HEK293 (cell line): ENCODE results near the gene SFMBT2.

ENCODE experiments used
- CTCF ChIA-PET: fragments of 350-600 bp; formaldehyde crosslinking; extraction: SDS; loops from one replicate; lab custom pipeline; 2021; ENCODE audit warnings: antibody characterized with exemption; lab: Yijun Ruan, JAX
- POLR2A ChIA-PET: fragments of 300-600 bp; formaldehyde crosslinking; extraction: SDS; loops from one replicate; lab custom pipeline; 2020; ENCODE audit warnings: antibody characterized with exemption, inconsistent platforms; lab: Yijun Ruan, JAX
- H3K27ac ChIP-seq: fragments of 200-500 bp; sonication (Bioruptor generic); 2 replicates; pipeline ENCODE4 v1.5.1; 2014; ENCODE audit warnings: low read depth, low read length, control low read depth, inconsistent platforms; ENCODE audit errors: extremely low read depth
- H3K36me3 ChIP-seq, 2 experiments: fragments of 200-500 bp in 1 of 2; sonication (Bioruptor generic) in 1 of 2; 1 replicate in 1 of 2; 2 replicates in 1 of 2; pipeline ENCODE4 v1.5.1; 2014 to 2017; ENCODE audit warnings: inconsistent platforms in 2 of 2, low read length in 2 of 2; ENCODE audit not compliant: control insufficient read depth in 2 of 2, insufficient read depth in 1 of 2
- H3K4me1 ChIP-seq: fragments of 200-500 bp; sonication (Bioruptor generic); 2 replicates; pipeline ENCODE4 v1.5.1; 2014; ENCODE audit warnings: mild to moderate bottlenecking, low read length, inconsistent platforms; ENCODE audit not compliant: control insufficient read depth, insufficient read depth
- H3K4me3 ChIP-seq: 2 replicates; pipeline ENCODE4 v1.5.1; 2011; ENCODE audit warnings: low read depth, mild to moderate bottlenecking, control low read depth, low read length, moderate library complexity
- H3K9me3 ChIP-seq: fragments of 200-500 bp; sonication (Bioruptor generic); 2 replicates; pipeline ENCODE4 v1.5.1; 2014; ENCODE audit warnings: low read depth, low read length, inconsistent platforms; ENCODE audit not compliant: control insufficient read depth, insufficient read depth
- BCL11A ChIP-seq: fragments of 450-650 bp; formaldehyde crosslinking; IDR thresholded peaks from 2 replicates; pipeline ENCODE4 v1.5.1; 2016; ENCODE audit warnings: low read depth, missing biosample characterization, missing genetic modification characterization
- EGR2 ChIP-seq: fragments of 450-650 bp; formaldehyde crosslinking; IDR thresholded peaks from 2 replicates; pipeline ENCODE4 v1.5.1; 2016; ENCODE audit warnings: low read depth, missing biosample characterization, missing genetic modification characterization
- FEZF1 ChIP-seq: fragments of 450-650 bp; formaldehyde crosslinking; IDR thresholded peaks from 2 replicates; pipeline ENCODE4 v1.5.1; 2016; ENCODE audit warnings: missing biosample characterization, missing genetic modification characterization
- GLI2 ChIP-seq: fragments of 450-650 bp; formaldehyde crosslinking; IDR thresholded peaks from 2 replicates; pipeline ENCODE4; 2017; ENCODE audit warnings: missing biosample characterization, missing genetic modification characterization, low read depth, borderline replicate concordance
- KLF10 ChIP-seq: fragments of 450-650 bp; IDR thresholded peaks from 2 replicates; pipeline ENCODE4 v1.5.1; 2018; ENCODE audit warnings: missing biosample characterization, mild to moderate bottlenecking, missing genetic modification characterization
- RBAK ChIP-seq: fragments of 450-650 bp; formaldehyde crosslinking; IDR thresholded peaks from 2 replicates; pipeline ENCODE4 v1.5.1; 2016; ENCODE audit warnings: missing biosample characterization, missing genetic modification characterization
- SCRT1 ChIP-seq: fragments of 450-650 bp; formaldehyde crosslinking; IDR thresholded peaks from 2 replicates; pipeline ENCODE4 v1.5.1; 2016; ENCODE audit warnings: missing biosample characterization, missing genetic modification characterization, borderline replicate concordance
- SP7 ChIP-seq: fragments of 450-650 bp; formaldehyde crosslinking; IDR thresholded peaks from 2 replicates; pipeline ENCODE4 v1.5.1; 2016; ENCODE audit warnings: missing biosample characterization, missing genetic modification characterization
- WT1 ChIP-seq: fragments of 450-650 bp; formaldehyde crosslinking; IDR thresholded peaks from 2 replicates; pipeline ENCODE4 v1.5.1; 2016; ENCODE audit warnings: missing biosample characterization, missing genetic modification characterization
- YY1 ChIP-seq: fragments of 450-650 bp; formaldehyde crosslinking; IDR thresholded peaks from 2 replicates; pipeline ENCODE4 v1.5.1; 2018; ENCODE audit warnings: missing biosample characterization, missing genetic modification characterization
- ZBTB48 ChIP-seq: fragments of 450-650 bp; formaldehyde crosslinking; IDR thresholded peaks from 2 replicates; pipeline ENCODE4 v1.5.1; 2016; ENCODE audit warnings: missing biosample characterization, missing genetic modification characterization
- ZEB2 ChIP-seq: fragments of 450-650 bp; formaldehyde crosslinking; IDR thresholded peaks from 2 replicates; pipeline ENCODE4 v1.5.1; 2016; ENCODE audit warnings: missing biosample characterization, missing genetic modification characterization
- ZFHX2 ChIP-seq: fragments of 450-650 bp; formaldehyde crosslinking; conservative IDR thresholded peaks from 2 replicates; pipeline ENCODE4 v1.5.1; 2016; ENCODE audit warnings: missing biosample characterization, missing genetic modification characterization
- ZFP3 ChIP-seq: fragments of 450-650 bp; formaldehyde crosslinking; IDR thresholded peaks from 2 replicates; pipeline ENCODE4 v1.5.1; 2016; ENCODE audit warnings: low read depth, missing biosample characterization, missing genetic modification characterization
- ZNF138 ChIP-seq: fragments of 450-650 bp; formaldehyde crosslinking; IDR thresholded peaks from 2 replicates; pipeline ENCODE4 v1.5.1; 2016; ENCODE audit warnings: missing biosample characterization, missing genetic modification characterization, borderline replicate concordance
- ZNF146 ChIP-seq: fragments of 450-650 bp; formaldehyde crosslinking; IDR thresholded peaks from 2 replicates; pipeline ENCODE4 v1.5.1; 2016; ENCODE audit warnings: missing biosample characterization, missing genetic modification characterization
- ZNF174 ChIP-seq: fragments of 450-650 bp; formaldehyde crosslinking; IDR thresholded peaks from 2 replicates; pipeline ENCODE4 v1.5.0; 2017; ENCODE audit warnings: missing biosample characterization, mild to moderate bottlenecking, missing genetic modification characterization
- ZNF239 ChIP-seq: fragments of 450-650 bp; formaldehyde crosslinking; IDR thresholded peaks from 2 replicates; pipeline ENCODE4 v1.5.1; 2016; ENCODE audit warnings: missing biosample characterization, missing genetic modification characterization
- ZNF248 ChIP-seq: fragments of 450-650 bp; formaldehyde crosslinking; IDR thresholded peaks from 2 replicates; pipeline ENCODE4 v1.5.1; 2017; ENCODE audit warnings: missing biosample characterization, missing genetic modification characterization
- ZNF426 ChIP-seq: fragments of 450-650 bp; formaldehyde crosslinking; IDR thresholded peaks from 2 replicates; pipeline ENCODE4 v1.5.1; 2017; ENCODE audit warnings: missing biosample characterization, missing genetic modification characterization, mild to moderate bottlenecking, inconsistent platforms, moderate library complexity
- ZNF501 ChIP-seq: fragments of 450-650 bp; formaldehyde crosslinking; IDR thresholded peaks from 2 replicates; pipeline ENCODE4 v1.5.1; 2016; ENCODE audit warnings: missing biosample characterization, missing genetic modification characterization
- ZNF514 ChIP-seq: fragments of 450-650 bp; formaldehyde crosslinking; IDR thresholded peaks from 2 replicates; pipeline ENCODE4 v1.5.1; 2016; ENCODE audit warnings: missing biosample characterization, missing genetic modification characterization
- ZNF561 ChIP-seq: fragments of 450-650 bp; IDR thresholded peaks from 2 replicates; pipeline ENCODE4 v1.5.1; 2018; ENCODE audit warnings: missing biosample characterization, missing genetic modification characterization, borderline replicate concordance
- ZNF768 ChIP-seq: fragments of 450-650 bp; formaldehyde crosslinking; IDR thresholded peaks from 2 replicates; pipeline ENCODE4 v1.5.1; 2018; ENCODE audit warnings: missing biosample characterization, mild to moderate bottlenecking, missing genetic modification characterization
- ZXDB ChIP-seq: fragments of 450-650 bp; formaldehyde crosslinking; IDR thresholded peaks from 2 replicates; pipeline ENCODE4 v1.5.1; 2016; ENCODE audit warnings: missing biosample characterization, missing genetic modification characterization
- TF ChIP-seq, protein P1 (sequence below): fragments of 450-650 bp; formaldehyde crosslinking; IDR thresholded peaks from 2 replicates; pipeline ENCODE4 v1.5.1; 2016; ENCODE audit warnings: missing biosample characterization, missing genetic modification characterization
- TF ChIP-seq, protein P2 (sequence below): fragments of 450-650 bp; formaldehyde crosslinking; IDR thresholded peaks from 2 replicates; pipeline ENCODE4 v1.5.1; 2016; ENCODE audit warnings: missing biosample characterization, missing genetic modification characterization
- TF ChIP-seq, protein P3 (sequence below): fragments of 450-650 bp; IDR thresholded peaks from 2 replicates; pipeline ENCODE4 v1.5.1; 2018; ENCODE audit warnings: missing biosample characterization, missing genetic modification characterization
- TF ChIP-seq, protein P4 (sequence below): fragments of 450-650 bp; formaldehyde crosslinking; IDR thresholded peaks from 2 replicates; pipeline ENCODE4 v1.5.1; 2016; ENCODE audit warnings: missing biosample characterization, missing genetic modification characterization

The SFMBT2 gene

DNA sequence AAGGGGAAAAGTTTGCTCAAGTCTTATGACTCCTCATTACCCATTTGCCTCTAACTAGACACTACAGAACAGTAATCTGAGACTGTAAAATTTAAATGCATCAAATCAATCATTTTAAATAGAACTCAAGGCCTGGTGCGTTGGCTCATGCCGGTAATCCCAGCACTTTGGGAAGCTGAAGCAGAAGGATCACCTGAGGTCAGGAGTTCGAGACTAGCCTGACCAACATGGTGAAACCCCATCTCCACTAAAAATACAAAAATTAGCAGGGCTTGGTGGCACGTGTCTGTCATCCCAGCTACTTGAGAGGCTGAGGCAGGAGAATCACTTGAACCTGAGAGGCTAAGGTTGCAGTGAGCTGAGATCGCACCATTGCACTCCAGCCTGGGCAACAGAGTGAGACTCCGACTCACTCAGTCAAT, 20.1 kb downstream of the SFMBT2 start (continued):
- TF ChIP-seq KLF10 (peak; percentile 39; the same call in 1 of the 2 replicates), ZNF561 (tag by site-specific recombination) (0 out of 2 replicates have a peak, but pooled peaks have one; percentile 50), ZNF501 (tag by site-specific recombination) (peak; percentile 78; the same call in 1 of the 2 replicates), BCL11A (tag by site-specific recombination) (peak; percentile 94; the same call in 1 of the 2 replicates), SP7 (0 out of 2 replicates have a peak, but pooled peaks have one; percentile 47), SCRT1 (tag by site-specific recombination) (peak; percentile 10; the same call in 1 of the 2 replicates), ZEB2 (tag by site-specific recombination) (peak; percentile 68), FEZF1 (tag by site-specific recombination) (peak; percentile 42; the same call in 1 of the 2 replicates)
- TF ChIP-seq, protein P1, sequence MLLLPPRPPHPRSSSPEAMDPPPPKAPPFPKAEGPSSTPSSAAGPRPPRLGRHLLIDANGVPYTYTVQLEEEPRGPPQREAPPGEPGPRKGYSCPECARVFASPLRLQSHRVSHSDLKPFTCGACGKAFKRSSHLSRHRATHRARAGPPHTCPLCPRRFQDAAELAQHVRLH (tag by site-specific recombination): peak; percentile 73; the same call in 1 of the 2 replicates
- TF ChIP-seq, protein P2, sequence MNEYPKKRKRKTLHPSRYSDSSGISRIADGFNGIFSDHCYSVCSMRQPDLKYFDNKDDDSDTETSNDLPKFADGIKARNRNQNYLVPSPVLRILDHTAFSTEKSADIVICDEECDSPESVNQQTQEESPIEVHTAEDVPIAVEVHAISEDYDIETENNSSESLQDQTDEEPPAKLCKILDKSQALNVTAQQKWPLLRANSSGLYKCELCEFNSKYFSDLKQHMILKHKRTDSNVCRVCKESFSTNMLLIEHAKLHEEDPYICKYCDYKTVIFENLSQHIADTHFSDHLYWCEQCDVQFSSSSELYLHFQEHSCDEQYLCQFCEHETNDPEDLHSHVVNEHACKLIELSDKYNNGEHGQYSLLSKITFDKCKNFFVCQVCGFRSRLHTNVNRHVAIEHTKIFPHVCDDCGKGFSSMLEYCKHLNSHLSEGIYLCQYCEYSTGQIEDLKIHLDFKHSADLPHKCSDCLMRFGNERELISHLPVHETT (tag by site-specific recombination): peak; percentile 76
- TF ChIP-seq, all 188 proteins: peak for 32; not testable (repeated sequence) for 156

DNA sequence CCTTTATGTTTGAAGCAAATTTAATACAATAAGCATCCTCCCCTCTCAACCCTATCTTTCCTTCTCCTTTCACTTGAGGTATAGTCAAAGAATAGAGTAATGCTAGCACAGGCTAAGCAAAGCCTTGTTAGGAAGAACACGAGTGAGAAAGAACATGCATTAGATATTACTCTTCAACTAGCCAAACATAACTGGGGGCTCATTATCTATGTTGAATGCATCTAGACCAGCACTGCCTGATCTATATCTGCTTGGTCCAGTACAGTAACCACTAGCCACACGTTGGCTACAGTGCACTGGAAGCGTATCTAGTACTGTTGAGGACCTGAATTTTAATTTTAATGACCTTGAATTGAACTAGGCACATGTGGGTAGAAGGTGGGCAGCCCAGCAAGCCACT, 21.0 kb downstream of the SFMBT2 start:
- Histone ChIP-seq H3K4me3 (no peak overlapping the region), H3K9me3 (no peaks in the 10 kb centered on the region), H3K36me3 (no peaks in the 10 kb centered on the region), H3K4me1 (peaks cover 18% of the 10 kb centered on the region), H3K27ac (no peak overlapping the region)
- TF ChIP-seq ZFHX2 (tag by site-specific recombination) (0 out of 2 replicates have a peak, but pooled peaks have one; percentile 18), EGR2 (tag by site-specific recombination) (peak; percentile 20; the same call in 1 of the 2 replicates), WT1 (tag by site-specific recombination) (no peak), ZNF146 (tag by site-specific recombination) (no peak), RBAK (tag by site-specific recombination) (no peak)
- TF ChIP-seq, protein P3, sequence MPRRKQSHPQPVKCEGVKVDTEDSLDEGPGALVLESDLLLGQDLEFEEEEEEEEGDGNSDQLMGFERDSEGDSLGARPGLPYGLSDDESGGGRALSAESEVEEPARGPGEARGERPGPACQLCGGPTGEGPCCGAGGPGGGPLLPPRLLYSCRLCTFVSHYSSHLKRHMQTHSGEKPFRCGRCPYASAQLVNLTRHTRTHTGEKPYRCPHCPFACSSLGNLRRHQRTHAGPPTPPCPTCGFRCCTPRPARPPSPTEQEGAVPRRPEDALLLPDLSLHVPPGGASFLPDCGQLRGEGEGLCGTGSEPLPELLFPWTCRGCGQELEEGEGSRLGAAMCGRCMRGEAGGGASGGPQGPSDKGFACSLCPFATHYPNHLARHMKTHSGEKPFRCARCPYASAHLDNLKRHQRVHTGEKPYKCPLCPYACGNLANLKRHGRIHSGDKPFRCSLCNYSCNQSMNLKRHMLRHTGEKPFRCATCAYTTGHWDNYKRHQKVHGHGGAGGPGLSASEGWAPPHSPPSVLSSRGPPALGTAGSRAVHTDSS (tag by site-specific recombination): no peak
- POLR2A ChIA-PET: no interaction called here
- CTCF ChIA-PET: no interaction called here

DNA sequence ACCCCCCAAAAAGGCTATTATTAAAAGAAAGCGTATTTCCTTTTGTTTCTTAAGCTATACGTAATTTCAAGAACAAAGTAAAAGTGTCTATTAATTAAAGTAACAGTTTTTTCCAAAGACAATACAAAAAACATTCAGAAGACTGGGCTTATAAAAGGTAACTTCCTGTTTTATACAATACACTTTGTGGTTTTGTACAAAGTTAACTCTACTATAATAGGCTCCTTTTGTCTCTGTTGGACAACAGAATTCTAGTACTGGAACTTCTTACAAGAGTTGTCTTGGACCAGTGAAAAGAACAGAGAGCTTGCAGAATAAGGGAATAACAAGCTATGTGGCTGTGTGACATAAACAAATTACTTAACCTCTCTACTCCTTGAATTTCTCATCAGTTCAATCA, 21.5 kb downstream of the SFMBT2 start:
- no peaks in the 10 kb centered on the region for H3K9me3 ChIP-seq
- no peak overlapping the region for H3K27ac ChIP-seq
- no peaks in the 10 kb centered on the region for H3K36me3 ChIP-seq
- H3K4me3 ChIP-seq: no peak overlapping the region
- CTCF ChIA-PET: no interaction called here
- POLR2A ChIA-PET: no interaction called here
- peaks cover 18% of the 10 kb centered on the region for H3K4me1 ChIP-seq
- TF ChIP-seq, protein P4, sequence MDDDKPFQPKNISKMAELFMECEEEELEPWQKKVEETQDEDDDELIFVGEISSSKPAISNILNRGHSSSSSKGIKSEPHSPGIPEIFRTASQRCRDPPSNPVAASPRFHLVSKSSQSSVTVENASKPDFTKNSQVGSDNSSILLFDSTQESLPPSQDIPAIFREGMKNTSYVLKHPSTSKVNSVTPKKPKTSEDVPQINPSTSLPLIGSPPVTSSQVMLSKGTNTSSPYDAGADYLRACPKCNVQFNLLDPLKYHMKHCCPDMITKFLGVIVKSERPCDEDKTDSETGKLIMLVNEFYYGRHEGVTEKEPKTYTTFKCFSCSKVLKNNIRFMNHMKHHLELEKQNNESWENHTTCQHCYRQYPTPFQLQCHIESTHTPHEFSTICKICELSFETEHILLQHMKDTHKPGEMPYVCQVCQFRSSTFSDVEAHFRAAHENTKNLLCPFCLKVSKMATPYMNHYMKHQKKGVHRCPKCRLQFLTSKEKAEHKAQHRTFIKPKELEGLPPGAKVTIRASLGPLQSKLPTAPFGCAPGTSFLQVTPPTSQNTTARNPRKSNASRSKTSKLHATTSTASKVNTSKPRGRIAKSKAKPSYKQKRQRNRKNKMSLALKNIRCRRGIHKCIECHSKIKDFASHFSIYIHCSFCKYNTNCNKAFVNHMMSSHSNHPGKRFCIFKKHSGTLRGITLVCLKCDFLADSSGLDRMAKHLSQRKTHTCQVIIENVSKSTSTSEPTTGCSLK (tag by site-specific recombination): no peak
- TF ChIP-seq YY1 (tag by site-specific recombination): no peak
- no peak for TF ChIP-seq ZFP3
- no peak for TF ChIP-seq ZNF239 (tag by site-specific recombination)
- TF ChIP-seq ZBTB48 (tag by site-specific recombination): no peak
- no peak for TF ChIP-seq ZXDB (tag by site-specific recombination)
- no peak for TF ChIP-seq ZNF248 (tag by site-specific recombination)
- no peak for TF ChIP-seq FEZF1 (tag by site-specific recombination)
- no peak for TF ChIP-seq ZNF514 (tag by site-specific recombination)
- TF ChIP-seq ZNF426 (tag by site-specific recombination): no peak
- TF ChIP-seq ZFHX2 (tag by site-specific recombination): no peak
- no peak for TF ChIP-seq ZNF174 (tag by site-specific recombination)
- no peak for TF ChIP-seq ZNF768 (tag by site-specific recombination)
- TF ChIP-seq GLI2 (tag by site-specific recombination): no peak
- TF ChIP-seq ZNF138 (tag by site-specific recombination): no peak
